ENCODE data around the gene TMEM50A. TPM values are rescaled to one million over a fixed set of nuclear protein-coding genes. Genes with fewer than 3 reads are reported as not detected.

The TMEM50A gene
- 66.9 to 80.9 TPM (median 71.8 TPM) in 5 replicates for total RNA-seq (2022; extraction: Qiagen RNA extraction; ENCODE audit: low read depth)

DNA sequence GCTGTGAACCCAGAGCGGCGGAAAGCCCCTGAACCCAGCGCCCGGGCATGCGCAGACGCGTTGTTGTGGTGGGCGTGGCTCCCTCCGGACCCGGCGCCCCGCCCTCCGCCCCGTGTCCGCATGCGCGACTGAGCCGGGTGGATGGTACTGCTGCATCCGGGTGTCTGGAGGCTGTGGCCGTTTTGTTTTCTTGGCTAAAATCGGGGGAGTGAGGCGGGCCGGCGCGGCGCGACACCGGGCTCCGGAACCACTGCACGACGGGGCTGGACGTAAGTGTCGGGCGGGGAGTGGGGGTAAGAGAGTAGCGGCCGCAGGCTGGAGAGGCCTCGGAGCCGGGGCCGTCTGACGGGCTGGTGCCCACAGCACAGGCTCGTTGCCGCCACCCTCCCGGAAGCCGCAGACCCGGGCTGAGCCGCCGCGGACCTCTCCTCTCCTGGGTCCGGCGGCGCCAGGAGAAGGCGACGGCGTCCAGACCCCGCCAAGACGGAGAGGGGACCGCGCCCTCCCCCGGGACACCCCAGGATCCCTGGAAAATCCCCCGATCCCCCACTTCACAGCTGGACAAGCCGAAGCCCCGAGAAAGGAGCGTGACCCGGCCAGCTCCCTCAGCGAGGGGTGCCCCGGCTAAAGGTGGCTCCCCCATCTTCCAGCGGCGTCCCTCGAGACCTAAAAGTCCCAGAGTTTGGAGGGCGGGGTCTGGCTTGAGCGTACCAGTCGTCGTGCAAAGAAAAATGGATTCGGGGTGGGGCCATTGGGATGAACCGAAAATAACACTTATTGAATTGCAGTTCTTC is at the start of gene TMEM50A:
Gene TMEM50A (plus strand): TSS at position 147 of the 794 bp plus-strand sequence. CDS start 2,153 bp downstream, outside the sequence.

Other genes with a start within 250 kb of the TMEM50A start
- 35.3 to 41.5 TPM (median 37.4 TPM) in 5 replicates for gene SYF2, start 105.8 kb upstream of the TMEM50A start, total RNA-seq (2022; extraction: Qiagen RNA extraction; ENCODE audit: low read depth)
- gene RSRP1, start 90.9 kb upstream of the TMEM50A start, total RNA-seq (2022; extraction: Qiagen RNA extraction; ENCODE audit: low read depth): 15.5 to 22.9 TPM (median 21.0 TPM) in 5 replicates
- not detected in 5 replicates for gene RHD, start 65.8 kb upstream of the TMEM50A start, total RNA-seq (2022; extraction: Qiagen RNA extraction; ENCODE audit: low read depth)
- gene RHCE, start 82.5 kb downstream of the TMEM50A start, total RNA-seq (2022; extraction: Qiagen RNA extraction; ENCODE audit: low read depth): 0.09 to 0.17 TPM (median 0.14 TPM) in 4 of 5 replicates, not detected in the other
- gene MACO1, start 92.6 kb downstream of the TMEM50A start, total RNA-seq (2022; extraction: Qiagen RNA extraction; ENCODE audit: low read depth): 7.5 to 9.9 TPM (median 8.6 TPM) in 5 replicates
- gene LDLRAP1, start 205.3 kb downstream of the TMEM50A start, total RNA-seq (2022; extraction: Qiagen RNA extraction; ENCODE audit: low read depth): 7.5 to 9.5 TPM (median 8.9 TPM) in 5 replicates

Measured in A549 treated with GW870086 at 1 μM for 4 hours (cell line).